Stimulated activated CD8-positive, alpha-beta memory T cell treated with anti-CD3 and anti-CD28 coated beads, Interleukin-15, amount 100 ng/mL, for 4 hours (primary cell): Measurements from ENCODE around the gene BTBD16.
A peak's percentile ranks its signal among the peaks of the same experiment; 100 is the strongest.

Experiments used
- DNase-seq, 2 donors: peaks; one replicate each; pipeline ENCODE4 v3.0.0-alpha.2; 2020; ENCODE audit warnings: low read depth in 2 of 2

BTBD16 gene

GRCh38 chr10:122373721-122374120 lies 102.6 kb downstream of the BTBD16 start:
- DNase-seq = no peak

DNA sequence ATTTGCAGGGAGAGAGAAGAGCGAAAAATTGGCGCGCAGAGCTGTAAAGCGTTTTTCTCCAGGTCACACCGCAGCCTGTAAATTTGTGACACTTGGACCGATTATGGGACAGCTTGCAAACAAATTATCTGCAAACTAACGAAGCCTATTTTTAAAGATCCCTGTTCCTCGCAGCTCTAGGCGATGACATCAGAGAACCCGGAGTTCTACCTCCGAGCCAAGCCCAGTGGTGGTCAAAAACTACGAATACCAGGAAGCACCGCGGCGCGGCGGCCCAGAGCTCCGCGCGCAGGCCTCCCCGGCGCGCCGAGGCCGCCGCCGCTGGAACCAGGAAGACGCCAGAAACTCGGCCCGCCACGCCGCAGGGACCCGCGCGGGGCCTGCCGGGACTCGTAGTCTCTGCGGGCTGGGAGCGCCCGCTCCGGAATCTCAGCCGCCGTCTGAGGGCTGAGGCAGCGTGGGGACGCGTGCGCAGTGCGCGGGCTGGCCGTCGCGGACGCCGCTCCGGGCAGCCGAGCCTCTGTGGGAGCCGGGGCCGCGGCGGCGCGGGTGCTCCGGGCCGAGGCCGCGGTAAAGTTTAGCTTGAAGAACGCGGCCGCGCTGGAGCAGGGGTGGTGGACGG lies 103.3 kb downstream of the BTBD16 start, which contains the start of gene PLEKHA1:
TSS of gene PLEKHA1 (plus strand) at position 472 of the 622 bp plus-strand sequence. CDS start 18,493 bp downstream, outside the sequence.
- DNase-seq = peak; percentile 83 to 93

GRCh38 chr10:122374859-122375678 lies 104.0 kb downstream of the BTBD16 start:
- peak; percentile 50 to 62 for DNase-seq

GRCh38 chr10:122375679-122376160 lies 104.6 kb downstream of the BTBD16 start:
- DNase-seq = no peak

DNA sequence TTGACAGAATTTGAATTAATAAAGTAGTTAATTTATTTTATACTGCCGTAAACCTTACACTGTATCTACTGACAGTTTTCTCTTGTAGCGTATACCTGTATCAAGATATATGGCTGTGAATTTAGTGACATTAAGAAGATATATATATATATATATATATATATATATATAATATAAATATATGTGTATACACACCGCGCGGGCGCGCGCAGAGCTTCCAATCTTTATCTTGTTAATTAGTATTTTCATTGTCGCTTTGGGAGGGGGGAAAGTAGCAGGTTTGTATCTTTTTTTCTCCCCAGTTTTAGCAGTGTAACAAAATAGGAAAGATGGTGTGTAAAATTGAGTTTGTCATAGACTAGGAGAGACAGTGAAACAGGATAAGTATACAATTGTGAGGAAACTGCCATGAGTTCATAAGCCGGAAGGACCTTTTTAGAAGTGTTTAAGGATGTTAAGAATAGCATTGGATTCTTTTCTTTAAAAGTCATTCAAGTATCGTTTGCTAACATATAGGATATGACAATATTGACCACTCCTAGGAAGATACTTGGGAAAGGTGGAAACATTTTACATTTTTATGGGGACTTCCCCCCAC lies 105.4 kb downstream of the BTBD16 start:
- DNase-seq = no peak

- no peak for DNase-seq
These were observed 107.9 kb downstream of the BTBD16 start for GRCh38 chr10:122379041-122379440.

GRCh38 chr10:122379537-122379936 lies 108.4 kb downstream of the BTBD16 start:
- no peak for DNase-seq

DNA sequence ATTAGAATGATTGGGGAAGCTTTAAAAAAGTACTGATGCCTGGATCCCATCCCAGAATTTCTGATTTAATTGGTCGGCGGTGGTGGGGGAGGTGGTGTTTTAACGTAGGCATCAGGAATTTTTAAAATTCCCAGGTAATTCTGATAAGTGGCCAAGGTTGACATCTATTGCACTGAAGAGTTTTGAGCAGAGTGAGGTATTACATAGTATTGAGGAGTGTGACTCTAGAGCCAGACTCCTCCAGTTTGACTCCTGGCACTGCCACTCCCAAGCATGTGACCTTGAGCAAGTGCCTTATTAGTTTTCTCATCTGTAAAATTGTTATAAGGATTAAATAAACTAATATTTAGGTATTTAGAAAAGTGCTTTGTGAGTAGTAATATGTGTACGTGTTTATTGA lies 109.6 kb downstream of the BTBD16 start:
- DNase-seq = no peak

DNA sequence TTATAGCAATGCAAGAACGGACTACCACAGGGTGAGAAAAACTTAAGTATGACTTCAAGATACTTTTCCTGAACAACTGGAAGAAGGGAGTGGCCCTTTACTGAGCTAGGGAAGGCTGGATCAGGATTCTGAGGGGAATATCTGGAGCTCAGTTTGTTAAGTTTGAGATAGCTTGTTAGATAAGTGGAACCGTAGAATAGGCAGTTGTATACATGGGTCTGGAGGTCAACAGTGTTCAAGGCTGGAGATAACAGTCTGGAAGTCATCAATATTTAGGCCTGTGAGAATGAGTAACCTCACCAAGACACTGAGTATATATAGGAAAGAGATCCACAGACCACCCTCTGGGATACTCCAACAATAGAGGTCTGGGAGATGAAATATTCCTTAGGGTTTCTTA lies 110.6 kb downstream of the BTBD16 start:
- DNase-seq = no peak

GRCh38 chr10:122386514-122386913 lies 115.4 kb downstream of the BTBD16 start:
- no peak for DNase-seq

- no peak for DNase-seq
These were observed 116.5 kb downstream of the BTBD16 start for GRCh38 chr10:122387572-122387971.
